Liver (tissue), 9 donors: Measurements from ENCODE around the gene SNN. TPM values are rescaled to one million over a fixed set of nuclear protein-coding genes. Genes with fewer than 3 reads are reported as not detected.
A peak's percentile ranks its signal among the peaks of the same experiment; 100 is the strongest.

Source experiments
- DNase-seq: peaks from one replicate; pipeline ENCODE4 v3.0.0-alpha.2; 2017; ENCODE audit warnings: low spot score
- H3K27ac ChIP-seq, 2 donors: one replicate each; pipeline ENCODE4 v1.7.0; 2013; ENCODE audit warnings: inconsistent platforms in 2 of 2, low read length in 2 of 2, control low read depth in 1 of 2, low read depth in 1 of 2, mild to moderate bottlenecking in 1 of 2
- H3K27me3 ChIP-seq, 4 donors: one replicate each; pipeline versions ENCODE4 v1.6.1 to v1.7.0; 2013; ENCODE audit warnings: low read length in 3 of 4, inconsistent platforms in 1 of 4, mild to moderate bottlenecking in 1 of 4, moderate library complexity in 1 of 4; ENCODE audit not compliant: control insufficient read depth in 4 of 4, insufficient read depth in 4 of 4
- H3K36me3 ChIP-seq, 4 donors: one replicate each; pipeline versions ENCODE4 v1.6.1 to v1.7.0; 2013; ENCODE audit warnings: low read length in 3 of 4, mild to moderate bottlenecking in 3 of 4, low read depth in 1 of 4, moderate library complexity in 1 of 4; ENCODE audit not compliant: control insufficient read depth in 4 of 4, insufficient read depth in 3 of 4
- H3K4me1 ChIP-seq, 4 donors: one replicate each; pipeline versions ENCODE4 v1.6.1 to v1.7.0; 2013; ENCODE audit warnings: low read length in 3 of 4, mild to moderate bottlenecking in 3 of 4, moderate library complexity in 1 of 4; ENCODE audit not compliant: control insufficient read depth in 4 of 4, insufficient read depth in 4 of 4
- H3K4me3 ChIP-seq, 3 donors: one replicate each; pipeline versions ENCODE4 v1.6.1 to v1.7.0; 2013; ENCODE audit warnings: low read length in 3 of 3, control low read depth in 1 of 3, low read depth in 1 of 3, mild to moderate bottlenecking in 1 of 3
- H3K9ac ChIP-seq, 2 donors: one replicate each; pipeline ENCODE4 v1.7.0; 2013; ENCODE audit warnings: low read length in 2 of 2, mild to moderate bottlenecking in 2 of 2, moderate library complexity in 2 of 2, control low read depth in 1 of 2, low read depth in 1 of 2
- H3K9me3 ChIP-seq, 4 donors: one replicate each; pipeline versions ENCODE4 v1.6.1 to v1.7.0; 2013; ENCODE audit warnings: low read length in 3 of 4; ENCODE audit not compliant: control insufficient read depth in 4 of 4
- EGR1 ChIP-seq, 2 donors: IDR thresholded peaks; 2 replicates each; pipeline ENCODE4 v1.6.1; 2016 to 2018; ENCODE audit warnings: antibody characterized with exemption in 2 of 2, low read depth in 2 of 2
- FOXA1 ChIP-seq: IDR thresholded peaks from 2 replicates; pipeline ENCODE4 v1.6.1; 2016; ENCODE audit warnings: antibody characterized with exemption
- FOXA2 ChIP-seq: IDR thresholded peaks from 2 replicates; pipeline ENCODE4 v1.6.1; 2016; ENCODE audit warnings: antibody characterized with exemption
- GABPA ChIP-seq, 2 donors: IDR thresholded peaks in 1 of 2; conservative IDR thresholded peaks in 1 of 2; 2 replicates each; pipeline ENCODE4 v1.6.1; 2016; ENCODE audit warnings: antibody characterized with exemption in 2 of 2, mild to moderate bottlenecking in 1 of 2, moderate library complexity in 1 of 2
- HNF4A ChIP-seq, 2 donors: conservative IDR thresholded peaks; 2 replicates each; pipeline ENCODE4 v1.6.1; 2016; ENCODE audit warnings: antibody characterized with exemption in 2 of 2, mild to moderate bottlenecking in 2 of 2
- HNF4G ChIP-seq: IDR thresholded peaks from 2 replicates; pipeline ENCODE4 v1.6.1; 2016; ENCODE audit warnings: antibody characterized with exemption
- JUND ChIP-seq, 2 donors: IDR thresholded peaks; 2 replicates each; pipeline ENCODE4 v1.6.1; 2016; ENCODE audit warnings: antibody characterized with exemption in 2 of 2
- NR2F2 ChIP-seq: IDR thresholded peaks from 2 replicates; pipeline ENCODE4 v1.6.1; 2016; ENCODE audit warnings: antibody characterized with exemption
- RAD21 ChIP-seq, 2 donors: IDR thresholded peaks; 2 replicates each; pipeline ENCODE4 v1.6.1; 2016; ENCODE audit warnings: antibody characterized with exemption in 2 of 2, mild to moderate bottlenecking in 2 of 2
- RXRA ChIP-seq, 2 donors: IDR thresholded peaks; 2 replicates each; pipeline ENCODE4 v1.6.1; 2017 to 2018; ENCODE audit warnings: antibody characterized with exemption in 2 of 2, mild to moderate bottlenecking in 1 of 2
- SP1 ChIP-seq: IDR thresholded peaks from 2 replicates; pipeline ENCODE4 v1.6.1; 2018; ENCODE audit warnings: antibody characterized with exemption, mild to moderate bottlenecking
- TAF1 ChIP-seq: conservative IDR thresholded peaks from 2 replicates; pipeline ENCODE4 v1.6.1; 2016; ENCODE audit warnings: antibody characterized with exemption, mild to moderate bottlenecking
- YY1 ChIP-seq: IDR thresholded peaks from 2 replicates; pipeline ENCODE4 v1.6.1; 2016; ENCODE audit warnings: antibody characterized with exemption, mild to moderate bottlenecking
- WGBS: extraction: QIAGEN DNeasy Blood & Tissue Kit; methylation state at CpG from one replicate; pipeline ENCODE4 v1.1.7; 2013; 5-methylcytosine and 5-hydroxymethylcytosine counted together
- polyA plus RNA-seq, 2 donors: library from polyadenylated mRNA; stranded (reverse) in 1 of 2; unstranded in 1 of 2; fragments of 200-250 nt in 1 of 2; fragments of >200 nt in 1 of 2; fragmentation: Nextera tagmentation in 1 of 2; extraction: Ambion mirVana in 1 of 2; gene quantifications; one replicate each; pipeline versions ENCODE4 v1.2.1 to v1.2.3, GENCODE V29; 2013 to 2015
- total RNA-seq, 2 donors: library from RNA; depleted of rRNA; stranded (reverse); fragments of >200 nt; gene quantifications; one replicate each; pipeline ENCODE4 v1.2.3, GENCODE V29; 2014
- TF ChIP-seq, protein P1 (sequence below): IDR thresholded peaks from 2 replicates; pipeline ENCODE4 v1.6.1; 2016; ENCODE audit warnings: antibody characterized with exemption
- TF ChIP-seq, protein P2 (sequence below): IDR thresholded peaks from 2 replicates; pipeline ENCODE4 v1.6.1; 2016; ENCODE audit warnings: antibody characterized with exemption
- TF ChIP-seq, protein P3 (sequence below): fragments of 150-350 bp; IDR thresholded peaks from 2 replicates; pipeline ENCODE4 v1.5.1; 2017; ENCODE audit warnings: improper control_type of control experiment, low read depth, low read length; ENCODE audit not compliant: missing input control
- donor health status: healthy.
- donor health status: healthy.
- donor health status: healthy.
- donor health status: healthy.
- donor health status: healthy.

SNN gene
- total and polyA plus RNA-seq, 4 donors = 2.5 to 6.2 (median 5.3) TPM

DNA sequence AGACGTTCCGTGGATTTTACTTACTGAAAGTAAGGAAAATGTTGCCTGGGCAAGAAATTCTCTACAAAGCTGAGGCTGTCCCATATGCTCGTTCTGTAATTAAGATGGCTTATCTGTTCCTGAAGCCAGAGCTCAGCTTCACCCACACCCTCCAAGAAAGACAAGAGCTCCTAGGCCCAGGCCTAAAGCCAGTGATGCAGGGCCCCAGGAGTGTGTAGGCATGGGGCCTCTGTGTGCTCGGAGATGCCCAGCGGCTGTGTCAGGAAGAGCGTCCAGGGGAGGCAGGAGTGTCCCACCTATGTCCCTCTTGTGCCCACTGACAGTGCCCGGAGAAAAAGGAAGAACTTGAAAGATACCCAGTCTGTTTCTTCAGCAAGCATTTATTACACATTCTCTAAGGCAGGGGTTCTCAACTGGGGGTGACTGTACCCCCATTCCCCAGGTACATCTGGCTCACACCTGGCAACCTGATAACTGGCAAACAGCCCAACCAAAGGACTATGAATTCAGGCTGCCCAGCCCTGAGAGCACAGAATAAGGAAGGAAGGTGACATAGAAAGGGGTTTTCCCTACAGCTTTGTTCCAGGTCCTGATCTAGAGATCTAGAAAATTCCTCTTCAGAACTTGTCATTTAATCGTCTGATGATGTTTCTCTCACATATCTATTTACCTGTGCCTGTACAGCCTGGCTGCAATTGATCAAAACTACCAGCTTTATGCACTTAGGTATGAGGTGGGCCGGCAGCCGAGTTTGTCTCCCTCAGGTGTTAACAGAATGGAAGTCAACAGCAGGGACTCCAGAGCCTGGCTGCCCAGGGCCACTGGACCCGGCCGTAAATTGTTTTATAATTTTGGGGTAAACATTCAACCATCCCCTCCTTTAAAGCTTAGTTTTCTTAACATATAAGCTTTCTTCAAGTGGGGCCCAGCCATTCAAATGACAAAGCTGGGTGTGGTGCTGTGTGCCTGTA lies 12.0 kb downstream of the SNN start:
- no peak for DNase-seq
- H3K27me3 ChIP-seq = no peaks in the 10 kb centered on the region
- 91% methylated on average over 12 of the region's 12 CpGs for WGBS
- H3K9me3 ChIP-seq = no peaks in the 10 kb centered on the region
- TF ChIP-seq RXRA (IDR thresholded peaks at IDR 0.05) = no peak
- TF ChIP-seq TAF1 = no peak
- no peak for TF ChIP-seq NR2F2
- no peak for TF ChIP-seq EGR1 (IDR thresholded peaks at IDR 0.05; ENCODE audit: low read depth in 2 of 2)
- no peak for TF ChIP-seq FOXA1
- TF ChIP-seq, protein P1, sequence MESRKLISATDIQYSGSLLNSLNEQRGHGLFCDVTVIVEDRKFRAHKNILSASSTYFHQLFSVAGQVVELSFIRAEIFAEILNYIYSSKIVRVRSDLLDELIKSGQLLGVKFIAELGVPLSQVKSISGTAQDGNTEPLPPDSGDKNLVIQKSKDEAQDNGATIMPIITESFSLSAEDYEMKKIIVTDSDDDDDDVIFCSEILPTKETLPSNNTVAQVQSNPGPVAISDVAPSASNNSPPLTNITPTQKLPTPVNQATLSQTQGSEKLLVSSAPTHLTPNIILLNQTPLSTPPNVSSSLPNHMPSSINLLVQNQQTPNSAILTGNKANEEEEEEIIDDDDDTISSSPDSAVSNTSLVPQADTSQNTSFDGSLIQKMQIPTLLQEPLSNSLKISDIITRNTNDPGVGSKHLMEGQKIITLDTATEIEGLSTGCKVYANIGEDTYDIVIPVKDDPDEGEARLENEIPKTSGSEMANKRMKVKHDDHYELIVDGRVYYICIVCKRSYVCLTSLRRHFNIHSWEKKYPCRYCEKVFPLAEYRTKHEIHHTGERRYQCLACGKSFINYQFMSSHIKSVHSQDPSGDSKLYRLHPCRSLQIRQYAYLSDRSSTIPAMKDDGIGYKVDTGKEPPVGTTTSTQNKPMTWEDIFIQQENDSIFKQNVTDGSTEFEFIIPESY = no peak
- no peak for TF ChIP-seq HNF4G
- no peak overlapping the region for H3K4me3 ChIP-seq
- H3K36me3 ChIP-seq = peaks cover 6 to 56% (median 48%) of the 10 kb centered on the region in 4 donors
- no peak overlapping the region for H3K27ac ChIP-seq
- H3K4me1 ChIP-seq = peaks cover 2 to 37% (median 25%) of the 10 kb centered on the region in 4 donors
- no peak overlapping the region for H3K9ac ChIP-seq

- Histone ChIP-seq H3K27me3 (no peaks in the 10 kb centered on the region), H3K9ac (no peak overlapping the region), H3K36me3 (peaks cover 6 to 62% (median 53%) of the 10 kb centered on the region in 4 donors), H3K4me3 (no peak overlapping the region), H3K4me1 (peaks cover 2 to 27% (median 18%) of the 10 kb centered on the region in 4 donors), H3K9me3 (no peaks in the 10 kb centered on the region), H3K27ac (peak overlapping the region in 1 of 2 donors; percentile 63)
- 22% methylated on average over 2 of the region's 2 CpGs for WGBS
- peak in 1 of 2 donors; percentile 13 for TF ChIP-seq HNF4A (conservative IDR thresholded peaks at IDR 0.05)
- peak in 1 of 2 donors; percentile 6 for TF ChIP-seq RXRA (IDR thresholded peaks at IDR 0.05)
- no peak for TF ChIP-seq RAD21 (IDR thresholded peaks at IDR 0.05)
- no peak for DNase-seq
Observed at GRCh38 chr16:11681556-11681955, 13.3 kb downstream of the SNN start.

GRCh38 chr16:11681976-11682654 lies 13.9 kb downstream of the SNN start:
- Histone ChIP-seq H3K36me3 (peaks cover 8 to 63% (median 58%) of the 10 kb centered on the region in 4 donors), H3K9me3 (no peaks in the 10 kb centered on the region), H3K27me3 (no peaks in the 10 kb centered on the region), H3K9ac (no peak overlapping the region), H3K27ac (peak overlapping the region in 1 of 2 donors; percentile 63), H3K4me3 (no peak overlapping the region), H3K4me1 (peaks cover 2 to 27% (median 18%) of the 10 kb centered on the region in 4 donors)
- no peak for DNase-seq
- WGBS = 84% methylated on average over 12 of the region's 12 CpGs
- TF ChIP-seq JUND (IDR thresholded peaks at IDR 0.05) = no peak
- no peak for TF ChIP-seq YY1
- no peak for TF ChIP-seq GABPA (IDR thresholded peaks at IDR 0.05 in 1 of 2, conservative IDR thresholded peaks at IDR 0.05 in 1 of 2)
- no peak for TF ChIP-seq SP1
- TF ChIP-seq FOXA2 = no peak
- TF ChIP-seq HNF4G = no peak
- TF ChIP-seq, protein P2, sequence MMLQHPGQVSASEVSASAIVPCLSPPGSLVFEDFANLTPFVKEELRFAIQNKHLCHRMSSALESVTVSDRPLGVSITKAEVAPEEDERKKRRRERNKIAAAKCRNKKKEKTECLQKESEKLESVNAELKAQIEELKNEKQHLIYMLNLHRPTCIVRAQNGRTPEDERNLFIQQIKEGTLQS = no peak
- no peak for TF ChIP-seq EGR1 (IDR thresholded peaks at IDR 0.05; ENCODE audit: low read depth in 2 of 2)
- TF ChIP-seq, protein P1 = no peak
- no peak for TF ChIP-seq RAD21 (IDR thresholded peaks at IDR 0.05)
- TF ChIP-seq, protein P3, sequence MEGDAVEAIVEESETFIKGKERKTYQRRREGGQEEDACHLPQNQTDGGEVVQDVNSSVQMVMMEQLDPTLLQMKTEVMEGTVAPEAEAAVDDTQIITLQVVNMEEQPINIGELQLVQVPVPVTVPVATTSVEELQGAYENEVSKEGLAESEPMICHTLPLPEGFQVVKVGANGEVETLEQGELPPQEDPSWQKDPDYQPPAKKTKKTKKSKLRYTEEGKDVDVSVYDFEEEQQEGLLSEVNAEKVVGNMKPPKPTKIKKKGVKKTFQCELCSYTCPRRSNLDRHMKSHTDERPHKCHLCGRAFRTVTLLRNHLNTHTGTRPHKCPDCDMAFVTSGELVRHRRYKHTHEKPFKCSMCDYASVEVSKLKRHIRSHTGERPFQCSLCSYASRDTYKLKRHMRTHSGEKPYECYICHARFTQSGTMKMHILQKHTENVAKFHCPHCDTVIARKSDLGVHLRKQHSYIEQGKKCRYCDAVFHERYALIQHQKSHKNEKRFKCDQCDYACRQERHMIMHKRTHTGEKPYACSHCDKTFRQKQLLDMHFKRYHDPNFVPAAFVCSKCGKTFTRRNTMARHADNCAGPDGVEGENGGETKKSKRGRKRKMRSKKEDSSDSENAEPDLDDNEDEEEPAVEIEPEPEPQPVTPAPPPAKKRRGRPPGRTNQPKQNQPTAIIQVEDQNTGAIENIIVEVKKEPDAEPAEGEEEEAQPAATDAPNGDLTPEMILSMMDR = no peak
